GDM1 (cell line): ENCODE results near the gene NIT2.
A peak's percentile ranks its signal among the peaks of the same experiment; 100 is the strongest.

Experiments
- DNase-seq: peaks from one replicate; lab custom pipeline; 2025; lab: John Stamatoyannopoulos, UW

The NIT2 gene

GRCh38 chr3:100396967-100397366 is 62.4 kb downstream of the NIT2 start:
- DNase-seq, result no peak

GRCh38 chr3:100399341-100400071 is 64.9 kb downstream of the NIT2 start:
- DNase-seq, result no peak

GRCh38 chr3:100400419-100400779 is 65.8 kb downstream of the NIT2 start:
- DNase-seq, result no peak

GRCh38 chr3:100400780-100401673 is 66.5 kb downstream of the NIT2 start, which contains the start of the genes LNP1 and TOMM70:
LNP1 (plus strand) TSS chr3:100401539; CDS start chr3:100429730, 28,191 bp downstream.
TOMM70 (minus strand) TSS chr3:100401089; CDS start chr3:100400949, 140 bp downstream.
- DNase-seq, result peak; percentile 92

- DNase-seq, result no peak
Observed at GRCh38 chr3:100401674-100402041, 67.1 kb downstream of the NIT2 start.

GRCh38 chr3:100402256-100402655 is 67.7 kb downstream of the NIT2 start:
- no peak for DNase-seq

- DNase-seq, result no peak
Observed at GRCh38 chr3:100402891-100403290, 68.3 kb downstream of the NIT2 start.

GRCh38 chr3:100403362-100404249 is 69.0 kb downstream of the NIT2 start:
- peak; percentile 1 for DNase-seq

GRCh38 chr3:100404250-100404548 is 69.6 kb downstream of the NIT2 start:
- no peak for DNase-seq

- no peak for DNase-seq
Observed at GRCh38 chr3:100407164-100407563, 72.6 kb downstream of the NIT2 start.

- no peak for DNase-seq
Observed at GRCh38 chr3:100407977-100408532, 73.5 kb downstream of the NIT2 start.
